Superior temporal gyrus (tissue), 1 donor: ENCODE results near the gene MRPL36.
"Not testable (repeated sequence)": the region's sequence is repeated elsewhere in the genome, so short reads cannot be mapped to it uniquely, and the experiment has no call there.

Source experiments
- DNase-seq: peaks from one replicate; pipeline ENCODE4 v3.0.0-alpha.2; 2016; ENCODE audit errors: extremely low spot score

Gene MRPL36

DNA sequence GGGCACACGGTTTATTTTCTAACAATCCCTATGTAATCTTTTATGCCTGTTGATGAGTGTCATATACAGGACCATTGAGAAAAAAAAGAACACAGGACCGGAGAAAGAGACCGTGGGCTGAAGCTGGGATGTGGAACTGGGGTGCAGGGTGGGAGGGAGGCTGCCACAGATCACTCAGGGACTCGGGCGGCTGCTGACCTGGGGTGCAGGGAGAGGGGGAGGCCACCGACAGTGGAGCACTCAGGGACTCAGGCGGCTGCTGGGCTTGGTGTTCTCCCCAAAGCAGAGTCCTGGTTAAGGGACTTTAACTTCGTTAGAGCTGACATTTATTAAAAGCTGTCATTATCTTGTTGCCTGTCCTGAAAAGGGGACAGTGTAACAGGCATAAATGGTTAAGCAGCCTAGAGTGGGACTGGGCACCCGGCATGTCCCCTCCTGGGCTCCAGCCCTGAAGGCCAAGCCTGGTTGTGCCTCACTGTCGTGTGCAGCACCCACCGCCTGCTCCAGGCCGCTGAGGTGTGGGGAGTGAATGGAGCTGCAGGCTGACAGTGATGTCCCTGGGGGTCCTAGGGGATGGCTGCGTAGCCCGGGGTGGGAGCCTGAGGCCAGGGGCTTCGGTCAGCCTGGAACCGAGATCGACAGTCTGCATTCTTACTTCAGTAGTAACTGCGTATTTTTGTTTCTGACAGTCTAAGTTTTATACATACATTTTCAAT is 15.6 kb upstream of the MRPL36 start:
- DNase-seq, result no peak

DNA sequence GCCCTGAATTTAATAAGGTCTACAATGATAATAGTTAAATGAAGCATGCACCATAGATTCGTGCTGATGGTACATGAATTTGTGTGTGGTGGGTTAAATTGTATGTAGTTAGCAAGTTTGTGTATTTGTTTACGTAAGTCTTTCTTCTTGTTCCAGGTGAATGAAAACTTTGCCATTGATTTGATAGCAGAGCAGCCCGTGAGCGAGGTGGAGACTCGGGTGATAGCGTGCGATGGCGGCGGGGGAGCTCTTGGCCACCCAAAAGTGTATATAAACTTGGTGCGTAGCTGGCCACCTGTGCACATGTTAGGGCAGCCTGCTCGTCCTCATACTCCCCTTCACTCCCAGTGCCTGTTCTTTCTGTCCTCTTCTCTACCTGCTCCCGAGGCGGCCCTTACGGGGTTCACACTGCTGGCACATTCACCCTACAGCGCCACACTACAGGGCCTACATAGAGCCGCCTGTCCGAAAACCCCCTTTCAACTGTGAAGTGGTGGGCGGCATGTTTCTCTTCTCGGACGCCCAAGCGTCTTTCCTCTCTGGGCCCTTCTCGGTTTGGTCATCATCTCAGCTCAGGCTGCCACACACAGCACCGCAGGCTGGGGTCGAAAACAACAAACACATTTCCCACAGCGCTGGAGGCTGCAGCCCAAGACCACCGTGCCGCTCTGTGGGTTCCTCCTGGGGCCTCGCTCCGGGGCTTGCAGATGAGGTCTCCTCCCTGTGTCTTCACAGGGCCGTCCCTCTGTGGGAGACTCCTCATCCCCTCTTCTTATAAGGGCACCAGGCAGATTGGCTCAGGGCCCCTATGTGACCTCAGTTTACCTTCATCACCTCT is 14.8 kb upstream of the MRPL36 start:
- no peak for DNase-seq

DNA sequence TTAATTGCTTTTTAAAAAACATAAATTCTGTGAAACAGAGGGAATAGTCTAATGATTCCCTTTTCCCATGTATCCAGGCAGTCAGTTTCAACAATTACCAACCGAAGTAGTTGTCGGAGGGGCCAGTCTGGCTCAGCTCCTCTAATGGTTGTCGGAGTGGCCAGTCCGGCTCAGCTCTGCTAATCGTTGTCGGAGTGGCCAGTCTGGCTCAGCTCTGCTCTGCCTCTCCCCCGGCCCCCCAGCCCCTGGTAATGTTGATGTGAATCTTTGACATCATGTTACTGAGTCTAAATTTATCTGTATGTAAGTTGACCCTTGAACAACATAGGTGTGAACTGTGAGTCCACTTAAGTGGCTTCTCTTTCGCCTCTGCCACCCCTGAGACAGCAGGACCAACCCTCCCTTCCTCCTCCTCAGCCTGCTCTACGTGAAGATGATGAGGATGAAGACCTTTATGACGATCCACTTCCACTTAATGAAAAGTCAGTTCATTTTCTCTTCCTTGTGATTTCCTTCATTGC is 11.0 kb upstream of the MRPL36 start:
- DNase-seq, result no peak

DNA sequence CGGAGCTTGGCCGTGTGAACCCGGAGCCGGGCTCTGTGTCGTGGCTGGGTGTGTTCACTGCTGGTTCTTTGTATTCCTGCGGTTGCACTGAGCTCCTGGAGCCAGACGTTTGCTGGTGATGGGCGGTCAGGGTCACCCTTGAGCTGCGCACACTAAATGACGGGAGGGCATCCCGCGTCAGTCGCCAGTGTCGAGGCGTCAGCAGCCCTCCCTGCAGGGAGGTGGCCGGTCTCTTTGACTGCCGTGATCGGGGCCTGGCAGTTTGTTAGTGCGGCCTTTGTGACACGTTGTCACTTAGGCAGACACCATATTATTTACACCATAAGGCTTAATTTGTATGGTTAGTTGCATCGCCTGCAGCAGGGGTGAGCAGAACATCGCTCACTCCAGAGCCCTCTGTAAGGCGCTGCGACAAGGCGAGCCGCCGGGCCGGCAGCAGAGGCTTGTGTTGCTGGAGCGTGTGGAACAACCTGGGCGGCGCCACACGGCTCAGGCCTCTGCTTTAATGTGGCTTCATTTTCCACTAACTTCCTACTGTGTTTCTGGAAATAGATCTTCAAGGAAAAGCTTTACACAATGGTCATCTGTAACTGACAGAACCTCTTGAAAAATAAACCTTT is 9.9 kb upstream of the MRPL36 start:
- no peak for DNase-seq

DNA sequence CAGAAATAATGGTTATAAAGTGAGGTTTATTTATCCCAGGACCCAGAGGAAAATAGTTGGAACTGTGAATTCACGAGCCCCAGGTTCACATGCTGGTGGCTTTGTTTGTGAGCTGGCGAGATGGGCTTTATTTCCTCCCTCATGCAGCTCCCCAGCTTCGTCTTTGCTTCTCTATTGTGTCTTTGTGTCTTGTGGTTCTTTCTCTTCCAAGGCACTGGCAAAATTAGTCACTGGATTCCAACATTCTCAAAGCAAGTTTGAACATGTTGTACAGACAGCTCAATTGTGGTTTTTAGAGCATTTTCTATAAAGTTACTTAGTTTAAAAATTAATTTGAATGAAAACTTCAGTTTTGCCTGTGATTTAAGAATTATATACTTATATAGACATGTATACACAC is 8.8 kb upstream of the MRPL36 start:
- no peak for DNase-seq

DNA sequence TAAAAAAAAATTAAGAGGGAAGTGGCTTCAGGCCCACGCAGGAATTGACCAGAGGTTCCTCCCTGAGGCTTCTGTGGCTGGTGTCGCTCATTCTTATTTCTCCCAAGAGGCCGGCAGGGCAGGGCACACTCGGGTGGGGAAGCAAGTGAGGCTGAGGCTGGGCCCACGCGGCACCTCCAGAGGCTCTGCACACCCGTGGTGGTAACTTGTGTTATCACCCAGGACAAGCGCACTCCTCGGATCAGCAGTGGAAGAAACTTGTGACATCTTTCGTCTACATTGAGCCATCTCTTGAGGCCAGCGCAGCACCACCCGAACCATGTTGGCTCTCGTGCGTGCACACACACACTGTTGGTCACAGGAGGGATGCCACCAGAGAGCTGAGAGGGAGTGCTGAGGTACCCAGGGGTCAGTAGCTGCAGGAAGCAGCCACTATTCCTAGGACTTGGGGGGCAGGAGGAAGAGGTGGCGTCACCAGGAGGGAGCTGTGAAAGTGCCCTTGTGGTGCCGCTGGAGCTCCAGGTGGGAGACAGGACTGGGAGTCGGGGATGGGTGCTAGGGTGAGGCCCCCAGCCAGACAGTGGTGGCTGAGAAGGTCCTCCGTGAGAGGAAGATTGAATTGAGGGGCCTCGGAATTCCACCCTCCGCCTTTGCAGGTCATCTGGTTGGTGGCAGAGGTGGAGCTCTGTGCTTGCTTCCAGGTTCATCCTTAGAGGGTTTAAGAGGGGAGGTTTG is 8.0 kb upstream of the MRPL36 start:
- DNase-seq, result no peak

DNA sequence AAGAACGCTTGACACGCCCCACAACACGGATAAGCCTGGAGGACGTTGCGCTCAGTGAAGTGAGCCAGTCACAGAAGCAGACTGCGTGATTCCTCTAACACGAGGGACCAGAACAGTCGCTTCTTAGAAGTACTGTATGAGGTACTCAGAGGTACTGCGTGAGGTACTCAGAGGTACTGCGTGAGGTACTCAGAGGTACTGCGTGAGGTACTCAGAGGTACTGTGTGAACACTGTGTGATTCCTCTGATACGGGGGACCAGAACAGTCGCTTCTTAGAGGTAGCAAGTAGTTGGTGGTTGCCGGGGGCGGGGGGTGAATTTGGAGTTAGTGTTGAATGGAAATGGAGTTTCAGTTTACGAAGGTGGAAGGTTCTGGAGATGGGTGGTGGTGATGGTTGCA is 7.3 kb upstream of the MRPL36 start:
- no peak for DNase-seq

DNA sequence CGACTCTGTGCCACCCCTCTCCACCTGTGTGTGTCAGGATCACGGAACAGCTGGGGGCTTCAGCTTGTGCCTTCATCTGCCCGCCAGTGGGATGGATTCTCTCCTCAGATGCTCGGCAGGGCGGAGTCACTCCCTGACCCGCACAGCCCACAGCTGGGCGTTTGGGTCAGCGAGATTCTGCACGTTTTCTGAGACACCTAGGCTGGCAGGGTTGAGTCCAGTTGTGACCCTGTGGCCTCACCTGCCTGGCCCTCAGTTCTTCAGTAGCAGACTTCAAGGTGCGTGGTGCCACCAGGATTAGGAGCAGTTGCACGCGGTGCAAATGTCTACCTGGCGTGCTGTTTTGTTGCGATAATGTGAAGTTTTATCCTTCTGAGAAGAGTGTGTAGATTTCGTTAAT is 6.6 kb upstream of the MRPL36 start:
- DNase-seq, result no peak

DNA sequence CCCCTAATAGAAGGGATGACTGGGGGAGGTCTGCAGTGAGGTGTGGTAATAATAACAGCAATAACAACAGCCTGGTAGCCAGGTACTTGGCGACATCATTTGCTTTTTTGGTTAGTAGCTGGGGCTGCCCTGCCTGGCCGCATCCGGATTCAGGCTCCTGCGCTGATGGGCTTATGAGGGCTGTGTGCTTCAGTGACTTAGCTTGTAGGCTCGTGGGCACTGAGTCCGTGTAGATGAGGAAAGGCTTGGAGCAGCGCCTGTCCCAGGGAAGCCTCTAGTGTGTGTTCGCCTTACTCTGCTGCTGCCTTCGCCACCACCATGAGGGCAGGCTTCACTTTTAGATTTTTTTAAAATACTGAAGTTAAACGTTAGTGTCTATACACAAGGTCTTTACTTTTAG is 6.1 kb upstream of the MRPL36 start:
- DNase-seq, result no peak

DNA sequence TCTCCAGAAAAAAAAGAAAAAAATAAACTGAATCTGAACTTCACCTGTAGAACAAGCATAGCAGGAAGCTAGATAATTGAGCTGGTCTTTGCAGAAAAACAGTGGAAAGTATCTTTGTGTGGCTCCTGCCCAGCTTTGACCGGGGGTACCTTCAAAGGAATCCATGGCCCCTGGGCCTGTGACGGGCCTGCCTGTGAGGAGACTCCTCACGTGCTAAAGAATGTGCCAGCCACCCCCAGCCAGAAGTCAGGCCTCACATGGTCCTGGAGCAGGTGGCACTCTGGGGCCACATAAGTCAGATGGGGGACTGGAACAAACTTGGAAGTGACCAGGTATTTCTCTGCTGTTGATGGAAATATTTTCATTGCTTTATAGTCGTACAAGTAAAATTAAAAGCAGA is 5.7 kb upstream of the MRPL36 start:
- no peak for DNase-seq

DNA sequence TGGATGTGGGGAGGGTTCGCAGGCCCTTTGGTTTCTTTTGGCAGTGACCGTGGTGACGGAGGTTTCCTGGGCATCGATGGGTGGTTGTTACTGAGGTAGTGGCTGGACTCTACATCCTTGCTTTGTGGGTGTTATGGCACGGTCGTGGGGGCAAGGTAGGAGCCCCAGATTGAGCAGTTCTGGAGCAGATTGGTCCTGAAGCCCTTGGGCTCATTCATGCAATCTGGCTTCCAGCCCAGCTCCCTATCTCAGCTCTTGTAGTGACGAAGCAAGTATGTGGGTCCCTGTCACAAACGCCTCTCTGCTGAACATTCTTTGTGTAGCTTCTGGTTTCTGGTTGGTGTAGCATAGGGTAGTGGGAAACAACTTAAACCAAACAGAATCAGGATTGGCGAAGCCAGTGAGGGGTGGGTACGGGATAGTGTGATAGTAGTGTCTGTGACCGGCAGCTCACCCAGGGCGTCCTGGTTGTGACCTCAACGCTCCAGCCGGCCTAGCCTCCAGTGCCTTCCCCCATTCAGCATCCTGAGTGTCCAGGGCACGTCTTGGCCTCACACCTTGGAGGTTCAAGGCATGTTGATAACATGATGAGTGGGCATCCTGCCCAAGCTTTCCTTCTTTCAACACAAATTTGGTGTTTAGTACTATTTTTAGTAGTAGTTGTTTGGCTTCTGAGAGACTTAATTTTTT is 4.5 kb upstream of the MRPL36 start:
- DNase-seq, result no peak

DNA sequence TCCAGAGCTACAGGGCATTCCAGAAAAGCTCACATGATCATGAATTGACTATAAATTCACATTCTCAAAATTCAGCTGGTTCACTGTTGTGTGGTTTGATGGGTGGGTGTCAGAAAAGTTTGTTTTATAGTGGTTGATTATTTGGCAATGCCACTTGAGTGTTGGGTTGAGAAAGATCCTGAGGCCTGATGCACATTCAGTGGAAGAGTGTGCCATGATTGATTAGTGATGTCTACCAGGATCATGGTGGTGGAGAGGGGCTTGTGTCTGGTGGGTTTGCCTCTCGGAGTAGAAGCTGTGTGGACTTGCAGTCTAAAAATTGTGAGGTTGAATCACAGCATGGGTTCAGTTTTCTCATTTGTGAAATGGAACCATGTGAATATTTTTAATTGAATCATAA is 3.6 kb upstream of the MRPL36 start:
- DNase-seq, result no peak

DNA sequence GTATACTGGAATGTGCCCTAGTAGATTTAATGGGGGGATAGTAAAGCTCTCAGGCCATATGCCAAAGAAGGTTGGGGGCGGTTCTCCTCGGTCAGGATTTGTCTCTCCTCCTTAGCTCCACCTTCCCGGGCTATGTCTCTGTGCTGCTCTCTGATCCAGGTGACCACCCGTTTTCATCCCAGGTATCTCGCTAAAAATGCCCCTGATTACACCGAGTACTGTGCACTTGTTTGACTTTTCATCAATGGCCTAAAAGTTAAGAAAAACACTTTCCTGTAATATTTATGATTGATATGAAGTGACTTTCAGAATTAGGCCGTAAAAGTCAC is 2.3 kb upstream of the MRPL36 start:
- DNase-seq, result no peak

DNA sequence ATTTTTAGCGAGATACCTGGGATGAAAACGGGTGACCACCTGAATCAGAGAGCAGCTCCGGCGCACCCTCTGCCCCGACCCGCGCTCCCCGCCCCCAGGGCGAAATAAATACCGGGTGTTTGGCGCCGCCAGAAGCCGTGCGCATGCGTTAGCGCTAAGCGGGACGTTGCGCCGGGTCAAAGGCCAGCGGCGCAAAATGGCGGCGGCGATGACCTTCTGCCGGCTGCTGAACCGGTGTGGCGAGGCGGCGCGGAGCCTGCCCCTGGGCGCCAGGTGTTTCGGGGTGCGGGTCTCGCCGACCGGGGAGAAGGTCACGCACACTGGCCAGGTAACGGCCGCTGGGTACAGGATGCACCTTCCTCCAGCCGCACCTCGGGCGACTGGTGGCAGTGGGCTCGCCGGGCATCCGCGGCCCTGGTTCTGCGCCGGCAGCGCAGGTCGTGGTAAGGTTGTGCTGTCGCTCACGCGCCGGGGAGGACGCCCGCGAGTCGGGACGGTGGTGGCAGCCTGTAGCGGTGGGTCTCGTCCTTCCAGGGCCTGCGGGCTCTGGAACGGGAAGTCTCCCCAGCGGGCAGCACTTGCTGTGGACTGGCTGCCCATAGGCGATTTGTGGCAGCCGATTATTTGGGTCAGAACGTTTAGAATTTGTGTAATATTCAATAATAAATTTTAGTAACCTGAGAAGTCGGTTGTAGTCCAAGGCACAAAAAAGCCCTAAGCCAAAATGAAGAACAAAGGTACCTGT is 1.8 kb upstream of the MRPL36 start, which contains the start of gene NDUFS6:
Gene NDUFS6, plus strand, starts transcription at position 186 of the 745 bp plus-strand sequence. Its CDS starts 11 bp downstream, at position 197.
- peak; percentile 91 for DNase-seq

DNA sequence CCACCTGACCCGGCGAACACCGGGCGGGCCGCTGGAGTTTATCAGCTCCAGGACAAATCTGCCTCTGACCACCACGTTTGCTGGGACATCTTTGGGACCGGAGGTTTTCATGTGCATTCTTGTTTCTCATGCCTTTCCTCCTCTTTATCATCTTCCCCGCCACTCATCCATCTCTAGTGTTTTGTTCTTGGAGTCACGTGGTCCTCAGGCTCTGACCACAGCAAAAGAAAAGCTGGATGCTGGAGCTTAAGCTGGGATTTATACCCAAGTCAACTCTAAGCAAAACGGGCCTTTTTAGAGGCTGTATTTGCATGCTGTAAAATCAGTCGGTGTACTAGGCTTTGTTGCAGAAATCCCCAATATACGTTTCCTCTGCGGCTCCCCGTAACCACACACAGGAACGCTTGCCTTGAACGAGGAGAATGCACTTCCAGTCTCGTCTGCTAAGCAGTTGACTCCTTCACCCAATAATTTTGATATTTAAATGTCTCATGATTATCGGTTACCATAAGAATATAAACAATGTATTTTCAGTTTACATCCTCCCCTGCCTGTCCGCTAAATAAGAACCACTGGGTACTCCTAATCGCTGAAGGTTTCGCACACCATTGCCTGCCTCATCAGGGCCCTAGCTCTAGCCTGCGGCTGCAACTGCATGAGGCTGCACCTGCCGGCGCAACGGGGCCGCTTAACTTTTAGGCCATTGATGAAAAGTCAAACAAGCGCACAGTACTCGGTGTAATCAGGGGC is 1.0 kb upstream of the MRPL36 start:
- DNase-seq, result peak; percentile 79

DNA sequence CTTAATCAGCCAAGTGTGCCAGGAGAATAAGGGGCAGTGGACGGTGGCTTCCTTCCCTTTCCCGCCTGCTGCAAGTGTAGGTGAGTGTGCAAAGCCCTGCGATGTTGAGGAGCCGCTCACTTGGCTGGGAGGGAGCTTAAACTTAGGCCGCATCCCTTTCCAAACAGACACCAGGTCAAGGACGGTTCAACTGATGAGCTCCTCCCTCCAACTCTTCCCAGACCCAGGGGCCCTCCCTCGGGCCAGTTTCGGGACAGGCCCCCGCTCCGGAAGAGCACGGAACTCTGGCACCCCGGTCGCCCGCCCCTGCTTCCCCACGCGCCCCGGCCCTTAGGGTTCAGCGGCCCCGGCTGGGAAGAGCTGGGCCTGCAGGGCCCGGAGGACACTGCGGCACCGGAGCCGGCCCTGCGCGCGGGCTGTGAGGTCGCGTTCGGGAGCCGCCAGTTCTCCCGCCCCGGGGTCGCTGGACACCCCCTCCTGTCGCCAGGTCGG is 481 bp downstream of the MRPL36 start:
- DNase-seq, result no peak

DNA sequence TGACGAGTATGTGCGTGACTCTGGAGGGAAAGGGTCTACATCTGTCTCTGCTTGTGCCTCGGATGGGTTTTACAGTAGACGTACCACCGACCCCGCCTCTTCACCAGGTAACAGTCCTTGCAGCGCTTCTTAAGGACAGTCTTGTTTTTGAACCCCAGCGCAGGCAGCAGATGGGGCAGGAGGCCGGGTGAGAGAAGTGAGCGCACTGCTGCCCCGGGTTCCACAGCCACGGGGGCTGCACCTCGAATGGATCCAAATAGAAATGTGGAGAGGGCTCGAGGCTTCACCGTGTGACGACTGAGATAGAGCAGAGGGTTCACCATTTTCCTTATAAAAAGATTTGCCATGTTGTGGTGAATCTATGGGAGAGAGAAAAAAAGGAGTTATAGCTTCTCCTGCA is 1.0 kb downstream of the MRPL36 start:
- DNase-seq, result not testable (repeated sequence)

DNA sequence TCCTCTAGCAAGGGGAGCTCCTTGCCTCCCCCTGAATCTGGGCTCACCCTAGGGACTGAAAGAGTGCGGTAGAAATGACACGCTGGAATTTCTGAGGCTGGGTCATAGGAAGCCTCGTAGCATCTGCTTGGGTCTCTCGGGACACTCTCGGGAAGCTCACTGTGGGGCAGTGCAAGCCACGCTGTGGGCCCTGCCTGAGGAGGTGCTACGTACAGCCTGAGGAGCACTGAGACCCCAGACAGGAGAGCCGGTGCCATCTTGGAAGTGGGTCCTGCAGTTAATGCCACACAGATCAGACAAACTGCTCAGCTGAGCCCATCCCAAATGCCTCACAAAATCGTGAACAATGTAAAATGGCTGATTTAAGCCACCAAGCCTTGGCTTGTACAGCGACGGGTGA is 1.8 kb downstream of the MRPL36 start:
- DNase-seq, result no peak

DNA sequence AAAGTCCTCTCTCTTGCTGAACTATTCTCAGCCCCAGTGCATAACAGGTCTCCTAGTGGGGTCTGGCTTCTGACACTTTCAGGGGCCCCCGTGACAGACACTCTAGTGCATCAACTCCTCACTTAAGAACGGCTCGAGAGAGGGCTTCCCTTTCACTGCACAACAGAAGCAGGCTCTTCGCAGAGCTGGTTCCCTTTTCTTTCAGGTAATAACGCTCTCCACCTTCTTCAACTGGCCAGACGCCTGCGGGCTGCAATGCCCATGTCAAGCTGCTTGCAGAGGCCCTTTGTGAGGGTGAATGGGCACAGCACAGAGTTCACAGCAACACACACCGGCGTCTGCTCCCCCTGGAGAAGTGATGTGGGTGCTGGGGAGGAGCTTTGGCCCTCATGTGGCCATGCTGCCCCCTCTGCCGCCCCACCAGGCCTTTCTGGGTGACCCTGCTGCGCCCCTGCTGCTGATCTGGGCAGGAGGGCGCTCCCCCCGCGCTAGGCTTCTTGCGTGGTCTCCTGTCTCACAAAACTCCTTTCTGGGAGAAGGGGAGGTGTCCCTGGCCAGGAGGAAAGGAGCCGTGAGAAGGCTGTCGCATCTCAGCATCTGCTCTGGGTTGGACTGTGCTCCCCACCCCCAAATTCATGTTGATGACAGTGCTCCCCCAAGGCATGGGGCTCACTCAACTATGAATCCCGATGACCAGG is 2.4 kb downstream of the MRPL36 start:
- no peak for DNase-seq
